ENCODE results near the gene DICER1.

GRCh38 chr14:95180966-95181741 lies 23.8 kb upstream of the DICER1 start:
- TF ChIP-seq CTCF (conservative IDR thresholded peaks at IDR 0.05; ENCODE audit: low read depth in 2 of 2) (no peak), ZNF114 (CRISPR knock-in tag; IDR thresholded peaks at IDR 0.05) (no peak), NANOG (IDR thresholded peaks at IDR 0.05; ENCODE audit: borderline replicate concordance) (no peak), EZH2phosphoT487 (IDR thresholded peaks at IDR 0.05; ENCODE audit: unreplicated experiment) (no peak)
